GM12891 (cell line): ENCODE data around the gene SIGLEC12.

Experiments
- POLR2A ChIP-seq: IDR thresholded peaks from 2 replicates; pipeline ENCODE4 v1.6.1; 2011; ENCODE audit warnings: low read depth, low read length, control low read depth
- SPI1 ChIP-seq: IDR thresholded peaks from 2 replicates; pipeline ENCODE4 v1.6.1; 2011; ENCODE audit warnings: low read depth, low read length, control low read depth

- TF ChIP-seq POLR2A (no peak), SPI1 (no peak)
Measured at GRCh38 chr19:51548213-51548651, 46.6 kb upstream of the SIGLEC12 start.
